HepG2 (cell line): Measurements from ENCODE around the gene HARS2. TPM values are rescaled to one million over a fixed set of nuclear protein-coding genes. Genes with fewer than 3 reads are reported as not detected.

Experiments used
- ATAC-seq: fragments of 200-7000 bp; cut with Tn5 transposase; 3 replicates; pipeline ENCODE4 v1.9.1; 2020; ENCODE audit warnings: mild to moderate bottlenecking, moderate library complexity
- BruUV-seq: library from RNA; stranded (reverse); fragments of 400-500 nt; replicated peaks from 2 replicates; lab custom pipeline; 2021; lab: Mats Ljungman, UMichigan
- CTCF ChIA-PET: fragments of 300-600 bp; formaldehyde crosslinking; extraction: SDS; loops from one replicate; lab custom pipeline; 2021; ENCODE audit warnings: low total read pairs, inconsistent platforms, low intra/inter-chr PET ratio; lab: Yijun Ruan, JAX
- POLR2A ChIA-PET: fragments of 350-600 bp; sonication (Branson Sonifier 250); formaldehyde crosslinking; loops from one replicate; lab custom pipeline; 2020; ENCODE audit warnings: antibody characterized with exemption, inconsistent platforms; lab: Yijun Ruan, JAX
- DNase-seq: peaks from one replicate; pipeline ENCODE4 v3.0.0-alpha.2; 2015; ENCODE audit warnings: low spot score
- FAIRE-seq: peaks from 3 replicates; lab custom pipeline; 2011; peaks lifted over from hg19 to GRCh38; lab: Jason Lieb, UNC
- H2AFZ ChIP-seq: one replicate; pipeline ENCODE4 v1.6.1; 2011; ENCODE audit warnings: low read length, inconsistent platforms
- H3K27ac ChIP-seq: fragments of 300-600 bp; 3 replicates; pipeline ENCODE4 v1.8.0; 2011; ENCODE audit warnings: mixed run types, mild to moderate bottlenecking, mixed read lengths, low read length, inconsistent platforms; ENCODE audit not compliant: insufficient read depth; ENCODE audit errors: extremely low read length
- H3K27me3 ChIP-seq, 2 experiments: fragments of 200-600 bp in 1 of 2; 2 replicates in 1 of 2; 3 replicates in 1 of 2; pipeline versions ENCODE4 v1.6.0 to v1.8.0; 2011; ENCODE audit warnings: low read length in 2 of 2, mild to moderate bottlenecking in 2 of 2, moderate library complexity in 2 of 2, inconsistent platforms in 1 of 2; ENCODE audit not compliant: insufficient read depth in 2 of 2, control insufficient read depth in 1 of 2
- H3K36me3 ChIP-seq, 2 experiments: fragments of 200-600 bp in 1 of 2; replicated peaks in 1 of 2; 2 replicates in 1 of 2; 3 replicates in 1 of 2; pipeline versions ENCODE4 v1.5.1 to v1.8.0; 2011; ENCODE audit warnings: low read length in 2 of 2, inconsistent platforms in 1 of 2; ENCODE audit not compliant: insufficient read depth in 2 of 2, control insufficient read depth in 1 of 2
- H3K4me1 ChIP-seq: 2 replicates; pipeline ENCODE4 v1.5.1; 2012; ENCODE audit warnings: low read length, inconsistent platforms; ENCODE audit not compliant: insufficient read depth
- H3K4me2 ChIP-seq: 2 replicates; pipeline ENCODE4 v1.6.0; 2011; ENCODE audit warnings: low read depth, low read length, inconsistent platforms
- H3K4me3 ChIP-seq, 3 experiments: fragments of 200-600 bp in 1 of 3; sonication (generic), shearing (Covaris generic) in 1 of 3; replicated peaks in 1 of 3; 2 replicates each; pipeline ENCODE4 v1.5.1; 2011 to 2016; ENCODE audit warnings: low read length in 3 of 3, inconsistent platforms in 2 of 3, low read depth in 2 of 3, mild to moderate bottlenecking in 2 of 3, control low read depth in 1 of 3, mixed read lengths in 1 of 3; ENCODE audit not compliant: insufficient read depth in 1 of 3
- H3K79me2 ChIP-seq: one replicate; pipeline ENCODE4 v1.6.1; 2011; ENCODE audit warnings: low read length, inconsistent platforms; ENCODE audit not compliant: insufficient read depth
- H3K9ac ChIP-seq: 2 replicates; pipeline ENCODE4 v1.6.0; 2011; ENCODE audit warnings: mild to moderate bottlenecking, low read depth, low read length, inconsistent platforms; ENCODE audit not compliant: insufficient read depth
- H3K9me3 ChIP-seq: 2 replicates; pipeline ENCODE4 v1.5.1; 2012; ENCODE audit warnings: mild to moderate bottlenecking, low read length
- H4K20me1 ChIP-seq: 2 replicates; pipeline ENCODE4 v1.6.0; 2011; ENCODE audit warnings: inconsistent platforms, mild to moderate bottlenecking, low read length, moderate library complexity; ENCODE audit not compliant: insufficient read depth
- AGO2 ChIP-seq: fragments of 200-400 bp; formaldehyde crosslinking; optimal IDR thresholded peaks from 2 replicates; pipeline ENCODE3; 2017; ENCODE audit warnings: mild to moderate bottlenecking, low read depth, low read length, moderate library complexity
- ARID2 ChIP-seq: sonication (generic); formaldehyde crosslinking; IDR thresholded peaks from 2 replicates; pipeline ENCODE4 v1.8.1; 2022; ENCODE audit warnings: mild to moderate bottlenecking, missing genetic modification reagents, borderline replicate concordance
- ATF4 ChIP-seq, 2 experiments: fragments of 450-650 bp in 1 of 2; sonication (generic) in 1 of 2; formaldehyde crosslinking; IDR thresholded peaks; 2 replicates each; pipeline versions ENCODE4 v1.5.0 to v1.8.0; 2020 to 2022; ENCODE audit warnings: mild to moderate bottlenecking in 1 of 2, missing genetic modification reagents in 1 of 2
- CEBPG ChIP-seq: IDR thresholded peaks from 2 replicates; pipeline ENCODE4 v1.6.1; 2016
- CTCF ChIP-seq: sonication (generic); formaldehyde crosslinking; IDR thresholded peaks from 2 replicates; pipeline ENCODE4 v1.5.0; 2020; ENCODE audit warnings: mild to moderate bottlenecking, missing genetic modification reagents, moderate library complexity
- FOXJ3 ChIP-seq: sonication (generic); formaldehyde crosslinking; IDR thresholded peaks from 2 replicates; pipeline ENCODE4 v1.4.0; 2020; ENCODE audit warnings: missing genetic modification reagents, mild to moderate bottlenecking, borderline replicate concordance
- GATAD2A ChIP-seq: IDR thresholded peaks from 2 replicates; pipeline ENCODE4 v1.6.1; 2016
- MAX ChIP-seq: IDR thresholded peaks from 2 replicates; pipeline ENCODE4 v1.6.1; 2012; ENCODE audit warnings: inconsistent platforms
- MYC ChIP-seq: sonication (generic); formaldehyde crosslinking; IDR thresholded peaks from 2 replicates; pipeline ENCODE4 v1.9.0; 2021; ENCODE audit warnings: missing genetic modification reagents, borderline replicate concordance
- NFIC ChIP-seq: IDR thresholded peaks from 2 replicates; pipeline ENCODE4 v1.6.1; 2012; ENCODE audit warnings: mild to moderate bottlenecking, low read length, inconsistent platforms
- NR0B2 ChIP-seq: sonication (generic); formaldehyde crosslinking; IDR thresholded peaks from 2 replicates; pipeline ENCODE4 v1.4.0; 2020; ENCODE audit warnings: mild to moderate bottlenecking, missing genetic modification reagents
- RAD21 ChIP-seq: fragments of 450-650 bp; formaldehyde crosslinking; IDR thresholded peaks from 2 replicates; pipeline ENCODE4 v1.5.0; 2020; ENCODE audit warnings: mild to moderate bottlenecking
- RBFOX2 ChIP-seq: fragments of 200-400 bp; formaldehyde crosslinking; IDR thresholded peaks from 2 replicates; pipeline ENCODE4 v1.6.1; 2017; ENCODE audit warnings: low read depth, mild to moderate bottlenecking, low read length
- SALL1 ChIP-seq: sonication (generic); formaldehyde crosslinking; IDR thresholded peaks from 2 replicates; pipeline ENCODE4 v1.8.0; 2022; ENCODE audit warnings: mild to moderate bottlenecking, missing genetic modification reagents
- ZC3H4 ChIP-seq: sonication (generic); formaldehyde crosslinking; IDR thresholded peaks from 2 replicates; pipeline ENCODE4 v1.4.0; 2020; ENCODE audit warnings: missing genetic modification reagents, borderline replicate concordance
- ZNF160 ChIP-seq: sonication (generic); formaldehyde crosslinking; IDR thresholded peaks from 2 replicates; pipeline ENCODE4 v1.8.0; 2022; ENCODE audit warnings: mild to moderate bottlenecking, inconsistent platforms, missing genetic modification reagents
- WGBS: methylation state at CpG from one replicate; pipeline ENCODE4 v1.1.6; 2017; ENCODE audit warnings: low lambda C conversion rate; 5-methylcytosine and 5-hydroxymethylcytosine counted together
- in situ Hi-C: cut with HindIII; loops from 2 replicates; pipeline ENCODE4 v1.10.0; 2017; ENCODE audit warnings: low pct_unique_long_range_greater_than_20kb; ENCODE audit not compliant: extremely low pct_ligation_motif_present
- intact Hi-C: fragments of 100-400 bp; cut with micrococcal nuclease; formaldehyde crosslinking; loops from one replicate; pipeline ENCODE4 v1.10.0; 2022; ENCODE audit not compliant: unreplicated experiment
- polyA plus RNA-seq, 8 experiments: library from polyadenylated mRNA; depleted of rRNA in 3 of 8; stranded (reverse) in 7 of 8; unstranded in 1 of 8; fragments of >200 nt; fragmentation: Illumina TruSeq in 4 of 8; extraction: Trizol in 4 of 8; gene quantifications; 2 replicates each; pipeline versions ENCODE4 v1.2.1 to v1.2.3, GENCODE V29; 2011 to 2016; ENCODE audit warnings: low read depth in 4 of 8, missing spikeins in 1 of 8, mixed read lengths in 1 of 8; ENCODE audit not compliant: insufficient read depth in 1 of 8
- total RNA-seq, 5 experiments: library from RNA; depleted of rRNA; stranded (reverse); fragments of >200 nt; fragmentation: Illumina TruSeq; extraction: Trizol; gene quantifications; 2 replicates each; pipeline ENCODE4 v1.2.3, GENCODE V29; 2016; ENCODE audit warnings: low read depth in 1 of 5

The HARS2 gene
- total and polyA plus RNA-seq, 2 of the 13 experiments (the other 11 are each of a cell fraction or from before 2014, with no cell fraction given): 17.9 to 25.8 TPM

GRCh38 chr5:140641716-140642115 is 49.5 kb upstream of the HARS2 start:
- H2AFZ ChIP-seq: no peak overlapping the region
- WGBS: 100% methylated on average over 3 of the region's 8 CpGs

GRCh38 chr5:140642718-140643117 is 48.5 kb upstream of the HARS2 start:
- H3K27me3 ChIP-seq: no peaks in the 10 kb centered on the region; a peak in 2 of 5 replicates
- no peak for DNase-seq
- no TSS peak for BruUV-seq
- peak; percentile 47 for FAIRE-seq
- no peaks in the 10 kb centered on the region for H3K9me3 ChIP-seq
- H3K9ac ChIP-seq: no peak overlapping the region
- H3K4me2 ChIP-seq: no peak overlapping the region
- H4K20me1 ChIP-seq: no peaks in the 10 kb centered on the region
- H3K79me2 ChIP-seq: peaks cover 44% of the 10 kb centered on the region
- intact Hi-C loops (loop anchor here (10.0 kb wide), 1 partner anchor 238 kb away; the partner anchor contains the start of gene ANKHD1), in situ Hi-C loops (no loop called here)
- 64% methylated on average over 3 of the region's 3 CpGs for WGBS
- ChIA-PET POLR2A (interaction anchor here (0.8 to 2.8 kb wide), 6 partner anchors 21 to 241 kb away, joined by 3 to 9 read pairs (median 4); partner anchors contain the start of genes ANKHD1, EIF4EBP3, HARS1 and HARS2), CTCF (no interaction called here)
- no peak overlapping the region for H2AFZ ChIP-seq
- H3K36me3 ChIP-seq: peaks cover 11 to 33% of the 10 kb centered on the region in 2 experiments; a peak in 4 of 5 replicates
- ATAC-seq: no peak
- no peak overlapping the region for H3K27ac ChIP-seq
- no peak overlapping the region for H3K4me3 ChIP-seq
- H3K4me1 ChIP-seq: peaks cover 51% of the 10 kb centered on the region
- TF ChIP-seq MAX (peak; percentile 55; the same call in 1 of the 2 replicates), CTCF (CRISPR knock-in tag) (peak; percentile 25; the same call in 1 of the 2 replicates), SALL1 (CRISPR knock-in tag) (no peak), MYC (CRISPR knock-in tag) (peak; percentile 28; the same call in 1 of the 2 replicates), ATF4 (CRISPR knock-in tag; IDR thresholded peaks at IDR 0.05) (peak in 1 of 2 experiments; percentile 65; a peak in 2 of 4 replicates), ZNF160 (CRISPR knock-in tag) (no peak), GATAD2A (CRISPR knock-in tag) (0 out of 2 replicates have a peak, but pooled peaks have one; percentile 15), CEBPG (CRISPR knock-in tag) (peak; percentile 70), NR0B2 (CRISPR knock-in tag) (no peak), NFIC (no peak)

More at GRCh38 chr5:140641716-140642115, 49.5 kb upstream of the HARS2 start:
- peaks cover 61% of the 10 kb centered on the region for H3K4me1 ChIP-seq
- intact Hi-C loops: loop anchor here (10.0 kb wide), 1 partner anchor 237 kb away; the partner anchor contains the start of gene ANKHD1
- FAIRE-seq (no peak), DNase-seq (no peak), ATAC-seq (no peak)
- H3K4me2 ChIP-seq: 0 out of 2 replicates have a peak overlapping the region, but pooled peaks have one; percentile 84
- no peaks in the 10 kb centered on the region for H3K9me3 ChIP-seq
- CTCF ChIA-PET: no interaction called here
- no peak overlapping the region for H3K27ac ChIP-seq
- H3K9ac ChIP-seq: no peak overlapping the region
- peaks cover 39% of the 10 kb centered on the region for H3K79me2 ChIP-seq
- no peaks in the 10 kb centered on the region for H3K27me3 ChIP-seq
- BruUV-seq: no TSS peak
- in situ Hi-C loops: no loop called here
- no peaks in the 10 kb centered on the region for H4K20me1 ChIP-seq
- POLR2A ChIA-PET: interaction anchor here (1.4 to 2.8 kb wide), 4 partner anchors 49 to 240 kb away, joined by 3 to 9 read pairs (median 7); partner anchors contain the start of genes ANKHD1, EIF4EBP3, HARS1 and HARS2
- peaks cover 11 to 33% of the 10 kb centered on the region in 2 experiments; a peak in 4 of 5 replicates for H3K36me3 ChIP-seq
- no peak for TF ChIP-seq ZC3H4 (CRISPR knock-in tag)
- TF ChIP-seq AGO2: peak; percentile 34
- 0 out of 2 replicates have a peak, but pooled peaks have one; percentile 16 for TF ChIP-seq ARID2 (CRISPR knock-in tag)
- 0 out of 2 replicates have a peak, but pooled peaks have one; percentile 45 for TF ChIP-seq RBFOX2
- no peak for TF ChIP-seq RAD21 (CRISPR knock-in tag)
- TF ChIP-seq FOXJ3 (CRISPR knock-in tag): no peak
- no peak overlapping the region for H3K4me3 ChIP-seq
